Sigmoid colon (tissue), 3 donors: ENCODE data around the gene MARS1.

Source experiments
- CTCF ChIP-seq, 4 experiments: fragments of 450-650 bp in 3 of 4; fragments of 200-600 bp in 1 of 4; IDR thresholded peaks; one replicate each; pipeline ENCODE4 v1.5.1; 2016 to 2019; ENCODE audit warnings: antibody characterized with exemption in 4 of 4, mild to moderate bottlenecking in 3 of 4, moderate library complexity in 2 of 4
- POLR2A ChIP-seq, 2 donors: fragments of 450-650 bp; IDR thresholded peaks; one replicate each; pipeline ENCODE4 v1.6.1; 2016; ENCODE audit warnings: antibody characterized with exemption in 2 of 2, mild to moderate bottlenecking in 2 of 2, moderate library complexity in 2 of 2

DNA sequence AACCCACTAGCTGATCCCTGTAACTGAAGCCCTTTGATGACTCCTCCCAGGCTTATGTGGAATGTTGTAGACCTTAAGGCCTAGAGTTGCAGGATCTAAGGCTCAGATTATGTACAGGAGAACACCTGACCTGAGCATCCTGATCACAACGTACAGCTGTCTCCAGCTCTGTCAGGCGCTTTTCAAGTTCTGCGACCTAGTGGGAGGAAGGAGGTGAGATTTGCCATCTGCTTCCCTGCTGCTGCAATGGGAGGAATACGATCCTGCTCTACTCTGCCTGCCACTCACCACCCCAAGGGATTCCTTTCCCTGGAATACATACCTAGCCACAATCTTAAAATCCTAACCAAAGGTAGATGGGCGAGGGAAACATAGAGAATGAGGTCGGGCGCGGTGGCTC is 45.2 kb downstream of the MARS1 start:
- TF ChIP-seq CTCF (IDR thresholded peaks at IDR 0.05) (no peak), POLR2A (IDR thresholded peaks at IDR 0.05) (no peak)
